Erythroblast (primary cell): ENCODE measurements around the gene TMIGD3.

Experiments used
- GATA1 ChIP-seq: IDR thresholded peaks from 2 replicates; pipeline ENCODE4 v1.6.1; 2011; ENCODE audit warnings: low read depth, mild to moderate bottlenecking, control low read depth, low read length, moderate library complexity
- POLR2A ChIP-seq: IDR thresholded peaks from 2 replicates; pipeline ENCODE4 v1.6.1; 2011; ENCODE audit warnings: mild to moderate bottlenecking, low read length

DNA sequence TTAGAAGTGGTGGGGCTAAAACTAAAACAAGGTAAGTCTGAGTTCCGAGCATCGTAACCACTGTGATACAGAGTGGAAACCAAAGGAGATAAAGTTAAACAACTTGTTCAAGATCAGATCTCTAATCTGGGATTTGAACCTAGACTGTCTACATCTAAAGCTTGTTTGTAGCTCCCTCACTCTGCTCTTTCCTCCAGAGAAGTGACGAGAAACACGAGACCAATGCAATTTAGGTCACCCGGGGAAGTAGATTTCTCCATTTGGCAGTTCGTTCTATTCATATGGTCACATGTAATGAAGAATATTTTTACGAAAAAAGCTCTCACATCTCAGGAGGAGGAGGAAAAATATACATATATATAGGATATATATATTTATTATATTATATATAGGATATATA, 1.8 kb downstream of the TMIGD3 start:
- no peak for TF ChIP-seq POLR2A
- no peak for TF ChIP-seq GATA1
